Activated T-helper 1 cell treated with Interleukin-2 at 50 U/mL for 16 hours (primary cell): ENCODE data around the gene SIGLEC5.
"Not testable (repeated sequence)": the region's sequence is repeated elsewhere in the genome, so short reads cannot be mapped to it uniquely, and the experiment has no call there.

Experiments used
- DNase-seq: peaks from one replicate; pipeline ENCODE4 v3.0.0-alpha.2; 2020; ENCODE audit warnings: low read depth

The SIGLEC5 gene, protein sequence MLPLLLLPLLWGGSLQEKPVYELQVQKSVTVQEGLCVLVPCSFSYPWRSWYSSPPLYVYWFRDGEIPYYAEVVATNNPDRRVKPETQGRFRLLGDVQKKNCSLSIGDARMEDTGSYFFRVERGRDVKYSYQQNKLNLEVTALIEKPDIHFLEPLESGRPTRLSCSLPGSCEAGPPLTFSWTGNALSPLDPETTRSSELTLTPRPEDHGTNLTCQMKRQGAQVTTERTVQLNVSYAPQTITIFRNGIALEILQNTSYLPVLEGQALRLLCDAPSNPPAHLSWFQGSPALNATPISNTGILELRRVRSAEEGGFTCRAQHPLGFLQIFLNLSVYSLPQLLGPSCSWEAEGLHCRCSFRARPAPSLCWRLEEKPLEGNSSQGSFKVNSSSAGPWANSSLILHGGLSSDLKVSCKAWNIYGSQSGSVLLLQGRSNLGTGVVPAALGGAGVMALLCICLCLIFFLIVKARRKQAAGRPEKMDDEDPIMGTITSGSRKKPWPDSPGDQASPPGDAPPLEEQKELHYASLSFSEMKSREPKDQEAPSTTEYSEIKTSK

DNA sequence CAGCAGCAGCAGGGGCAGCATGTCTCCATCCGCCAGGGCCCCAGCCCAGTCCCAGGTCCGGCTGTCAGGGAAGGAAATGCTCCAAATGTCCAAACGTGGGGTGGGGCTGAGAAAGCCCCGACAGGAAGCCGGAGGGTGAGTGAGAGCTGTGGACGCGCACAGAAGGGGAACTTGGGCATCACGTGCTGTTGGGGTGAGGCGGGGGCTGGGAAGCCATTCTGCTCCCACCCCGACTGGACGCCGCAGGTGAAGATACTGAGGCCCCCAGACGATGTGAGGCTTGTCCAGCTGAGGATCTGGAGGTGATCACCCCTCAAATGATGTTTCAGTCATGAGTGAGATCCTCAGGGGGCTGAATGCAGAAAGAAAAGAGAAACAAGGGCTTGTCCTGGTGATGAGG is at the start of gene SIGLEC5:
TSS of gene SIGLEC5 (minus strand) at position 87 of the 400 bp plus-strand sequence. CDS start at position 21, 66 bp downstream.
- not testable (repeated sequence) for DNase-seq

DNA sequence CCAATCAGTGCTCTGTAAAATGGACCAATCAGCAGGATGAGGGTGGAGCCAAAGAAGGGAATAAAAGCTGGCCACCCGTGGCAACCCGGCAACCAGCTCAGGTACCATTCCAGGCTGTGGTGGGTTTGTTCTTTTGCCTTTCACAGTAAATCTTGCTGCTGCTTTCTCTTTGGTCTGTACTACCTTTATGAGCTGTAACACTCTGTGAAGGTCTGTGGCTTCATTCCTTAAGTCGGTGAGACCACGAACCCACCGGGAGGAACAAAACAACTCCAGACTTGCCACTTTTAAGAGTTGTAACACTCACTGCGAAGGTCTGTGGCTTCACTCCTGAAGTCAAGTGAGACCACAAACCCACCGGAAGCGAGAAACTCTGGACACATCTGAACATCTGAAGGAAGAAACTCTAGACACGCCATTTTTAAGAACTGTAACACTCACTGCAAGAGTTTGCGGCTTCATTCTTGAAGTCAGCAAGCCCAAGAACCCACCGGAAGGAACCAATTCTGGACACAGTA is 46.4 kb upstream of the SIGLEC5 start:
- no peak for DNase-seq

DNA sequence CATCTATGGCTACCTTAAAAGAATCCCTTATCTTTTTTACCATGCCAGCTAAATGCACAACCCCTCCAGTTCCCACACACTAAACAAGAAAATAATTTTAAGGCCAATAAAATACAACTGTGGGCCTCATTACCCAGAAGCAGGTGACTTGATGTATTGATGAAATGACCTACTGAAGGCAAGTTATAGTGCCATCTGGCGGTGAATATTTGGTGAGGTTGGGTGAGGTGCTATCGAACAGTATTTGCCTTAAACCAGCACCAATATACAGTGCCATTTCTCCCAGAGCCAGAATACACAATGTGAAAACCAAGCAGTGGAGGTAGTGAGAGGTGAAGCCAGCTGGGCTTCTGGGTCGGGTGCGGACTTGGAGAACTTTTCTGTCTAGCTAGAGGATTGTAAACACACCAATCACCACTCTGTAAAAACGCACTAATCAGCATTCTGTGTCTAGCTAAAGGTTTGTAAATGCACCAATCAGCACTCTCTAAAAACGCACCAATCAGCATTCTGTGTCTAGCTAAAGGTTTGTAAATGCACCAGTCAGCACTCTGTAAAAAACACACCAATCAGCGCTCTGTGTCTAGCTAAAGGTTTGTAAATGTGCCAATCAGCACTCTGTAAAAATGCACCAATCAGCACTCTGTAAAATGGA is 45.8 kb upstream of the SIGLEC5 start:
- DNase-seq = not testable (repeated sequence)

DNA sequence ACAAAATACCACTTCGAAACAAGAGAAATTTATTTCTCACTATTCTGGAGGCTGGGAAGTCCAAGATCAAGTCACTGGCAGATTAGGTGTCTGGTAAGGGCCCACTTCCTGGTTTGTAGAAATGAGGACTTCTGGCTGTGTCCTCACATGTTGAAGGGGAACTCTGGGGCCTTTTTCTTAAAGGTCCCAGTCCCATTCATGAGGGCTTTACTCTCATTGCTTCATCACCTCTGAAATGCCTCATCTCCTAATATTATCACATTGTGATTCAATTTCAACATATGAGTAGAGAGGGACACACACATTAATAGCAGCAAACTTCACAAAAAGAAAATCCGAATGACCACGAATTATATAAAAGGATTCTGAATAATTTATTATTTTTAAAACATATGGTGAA is 38.0 kb upstream of the SIGLEC5 start:
- no peak for DNase-seq

DNA sequence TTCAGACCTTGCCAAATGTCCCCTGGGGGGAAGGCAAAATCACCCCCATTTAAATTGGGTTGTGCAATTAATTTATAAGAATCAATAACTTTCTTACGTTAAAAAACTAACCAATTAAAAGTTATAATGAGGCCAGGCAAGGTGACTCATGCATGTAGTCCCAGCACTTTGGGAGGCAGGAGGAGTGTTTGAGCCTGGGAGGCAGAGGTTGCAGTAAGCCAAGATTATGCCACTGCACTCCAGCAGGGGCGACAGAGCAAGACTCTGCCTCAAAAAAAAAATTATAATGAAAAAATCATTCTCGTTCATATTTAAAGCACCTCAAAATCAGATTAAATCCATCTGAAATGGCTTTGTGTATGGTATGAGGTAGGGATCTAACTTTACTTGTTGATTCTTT is 34.8 kb upstream of the SIGLEC5 start:
- no peak for DNase-seq

DNA sequence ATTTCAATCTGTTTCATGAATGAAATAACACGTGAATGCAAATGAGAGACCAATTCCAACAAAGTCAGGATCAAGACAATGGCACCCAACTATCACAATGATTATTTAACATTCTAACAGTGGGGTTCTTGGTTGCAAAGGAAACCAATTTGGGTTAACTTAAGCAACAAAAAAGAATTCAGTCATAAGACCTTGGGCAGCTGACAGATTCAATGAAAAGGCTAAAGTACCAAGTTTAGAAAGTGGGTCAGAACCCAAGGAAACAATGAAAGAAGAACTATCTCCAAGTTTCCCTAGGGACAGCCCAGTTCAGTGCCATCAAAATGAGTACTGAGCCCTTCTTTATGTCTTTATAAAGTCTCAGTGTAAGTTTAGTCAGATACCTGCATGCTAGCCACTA is 33.9 kb upstream of the SIGLEC5 start:
- DNase-seq = no peak

DNA sequence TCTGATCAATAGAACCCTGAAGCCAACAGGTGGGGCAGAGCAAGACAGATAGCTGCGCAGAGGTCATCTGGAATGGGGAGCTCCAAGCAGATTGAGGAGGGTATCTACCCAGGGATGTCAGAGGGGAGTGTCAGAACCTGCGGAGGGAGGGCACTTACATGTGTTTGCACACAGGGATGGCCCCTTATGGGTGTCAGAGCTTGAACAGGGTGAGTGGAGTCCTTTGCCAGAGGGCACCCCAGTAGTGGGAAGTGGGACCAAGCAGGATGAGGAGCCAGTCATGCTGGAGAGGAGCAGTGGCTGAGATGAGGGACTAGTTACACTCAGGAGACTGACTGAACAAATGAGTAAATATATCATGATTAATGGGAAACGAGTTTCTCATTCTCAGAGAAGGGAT is 33.4 kb upstream of the SIGLEC5 start:
- no peak for DNase-seq

DNA sequence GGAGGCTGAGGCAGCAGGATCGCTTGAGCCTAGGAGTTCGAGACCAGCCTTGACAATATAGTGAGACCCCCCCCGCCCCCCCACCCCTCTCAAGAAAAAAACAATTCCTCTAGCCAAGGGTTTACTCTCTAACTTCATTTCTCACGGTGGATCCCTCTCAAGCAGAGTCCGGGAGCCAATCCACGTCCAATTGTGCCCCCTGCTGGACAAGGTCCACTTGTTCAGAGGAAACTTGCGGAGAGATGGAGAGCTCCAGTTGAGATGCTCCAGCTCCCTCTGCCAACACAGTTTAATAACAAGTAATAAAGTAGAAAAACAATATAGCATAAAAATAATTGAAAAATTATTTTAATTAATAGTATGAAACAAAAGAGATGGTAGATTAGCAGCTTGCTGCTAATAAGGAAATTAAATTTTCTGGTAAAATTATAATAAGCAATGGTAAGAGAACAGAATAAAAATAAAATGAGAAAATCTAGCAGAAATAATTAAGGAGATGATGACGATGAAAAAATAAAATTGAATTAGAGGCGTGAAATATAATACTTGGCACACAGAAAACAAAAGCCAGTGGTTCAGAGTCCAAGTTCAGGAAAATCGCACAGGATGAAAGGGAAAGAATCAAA is 30.9 kb upstream of the SIGLEC5 start:
- no peak for DNase-seq

DNA sequence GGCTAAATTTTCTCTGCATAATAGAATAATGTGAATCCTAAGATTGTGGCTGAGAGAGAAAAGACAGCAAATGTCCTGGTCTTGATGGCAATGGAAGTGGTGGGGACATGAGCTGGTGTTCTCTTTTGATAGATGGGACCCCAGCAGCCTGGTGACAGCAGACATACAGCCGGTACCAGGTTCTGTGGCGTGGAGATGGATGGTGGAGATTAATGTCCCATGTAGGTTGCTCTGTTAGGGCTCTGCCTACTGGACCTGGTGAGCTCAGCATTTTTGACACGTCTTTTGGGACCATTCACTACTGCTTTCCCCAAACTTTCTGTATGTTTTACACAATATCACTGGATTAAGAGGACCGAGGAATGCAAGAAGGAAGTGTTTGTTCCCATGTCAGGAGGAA is 24.6 kb upstream of the SIGLEC5 start:
- DNase-seq = no peak

DNA sequence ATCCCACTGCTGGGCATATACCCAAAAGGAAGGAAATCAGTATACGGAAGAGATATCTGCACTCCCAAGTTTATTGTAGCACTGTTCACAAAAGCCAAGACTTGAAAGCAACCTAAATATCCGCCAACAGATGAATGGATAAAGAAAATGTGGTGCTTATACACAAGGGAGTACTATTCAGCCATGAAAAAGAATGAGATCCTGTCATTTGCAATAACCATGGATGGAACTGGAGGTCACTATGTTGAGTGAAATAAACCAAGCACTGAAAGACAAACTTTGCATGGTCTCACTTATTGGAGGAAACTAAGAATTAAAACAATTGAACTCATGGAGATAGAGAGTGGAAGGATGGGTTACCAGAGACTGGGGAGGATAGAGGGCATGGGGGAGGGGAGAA is 23.0 kb upstream of the SIGLEC5 start:
- DNase-seq = no peak

DNA sequence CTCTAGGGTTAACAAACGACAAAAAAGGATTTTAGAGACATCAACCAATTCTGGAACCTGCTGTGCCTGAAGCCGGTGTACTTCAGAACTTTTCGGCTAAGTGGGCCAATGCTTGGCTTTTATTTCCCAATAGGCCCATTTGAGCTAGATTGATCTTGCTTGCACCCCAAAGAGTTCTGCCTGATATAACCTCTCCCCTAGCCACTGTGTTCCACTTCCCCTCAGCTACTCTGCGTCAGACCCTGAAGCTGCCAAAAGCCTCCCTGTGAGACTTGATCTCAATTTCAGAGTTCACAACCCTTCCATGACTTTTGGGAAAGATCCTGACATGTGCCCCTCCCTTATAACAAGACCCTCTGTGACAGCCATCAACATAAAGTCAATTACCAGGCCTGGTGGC is 22.1 kb upstream of the SIGLEC5 start:
- no peak for DNase-seq

DNA sequence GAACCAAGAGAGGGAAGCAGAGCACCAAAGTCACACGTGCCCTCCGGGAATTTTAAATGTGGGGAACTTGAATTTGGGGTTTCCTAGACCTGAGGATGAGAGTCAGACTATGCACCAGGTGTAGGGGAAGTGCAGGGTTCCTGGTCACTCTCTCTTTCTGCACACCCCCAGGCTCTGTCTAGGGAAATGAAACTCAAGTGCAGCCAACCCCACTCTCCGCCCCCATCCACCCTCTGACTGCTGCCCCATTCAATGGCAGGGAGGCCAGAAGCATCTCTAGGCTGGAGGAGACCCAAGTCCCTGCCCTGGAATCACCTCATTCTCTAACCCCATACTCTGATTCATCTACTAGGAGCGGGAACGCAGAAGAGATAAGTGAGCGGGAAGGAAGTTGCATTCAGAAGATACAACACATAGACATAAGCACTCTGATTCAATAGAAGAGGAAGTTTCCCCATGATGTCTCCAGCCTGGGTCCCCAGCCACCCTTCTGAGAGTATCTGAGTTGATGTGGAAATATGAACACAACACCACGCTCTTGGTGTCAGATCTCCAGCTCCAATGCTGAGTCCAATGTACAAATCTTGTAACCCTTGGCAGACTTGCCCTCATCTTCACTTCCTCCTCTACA is 21.1 kb upstream of the SIGLEC5 start:
- no peak for DNase-seq

DNA sequence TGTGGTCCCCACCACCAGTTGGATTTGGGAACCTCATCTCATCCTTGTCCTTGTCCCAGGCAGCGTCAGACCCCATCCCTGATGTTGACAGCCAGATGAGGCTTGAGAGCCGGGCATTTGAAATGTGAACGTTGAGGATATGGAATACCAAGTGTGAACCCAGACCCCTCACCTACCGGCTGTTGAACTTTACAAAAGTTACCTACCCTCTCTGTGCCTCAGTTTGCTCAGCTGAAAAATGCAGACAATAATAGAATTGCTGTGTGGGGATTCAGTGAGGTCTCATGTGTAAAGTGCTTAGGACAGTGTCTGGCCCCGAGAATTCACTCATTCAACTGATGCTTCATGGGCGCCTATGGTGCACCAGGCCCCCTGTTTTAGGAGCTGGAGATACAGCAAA is 17.1 kb upstream of the SIGLEC5 start:
- no peak for DNase-seq

DNA sequence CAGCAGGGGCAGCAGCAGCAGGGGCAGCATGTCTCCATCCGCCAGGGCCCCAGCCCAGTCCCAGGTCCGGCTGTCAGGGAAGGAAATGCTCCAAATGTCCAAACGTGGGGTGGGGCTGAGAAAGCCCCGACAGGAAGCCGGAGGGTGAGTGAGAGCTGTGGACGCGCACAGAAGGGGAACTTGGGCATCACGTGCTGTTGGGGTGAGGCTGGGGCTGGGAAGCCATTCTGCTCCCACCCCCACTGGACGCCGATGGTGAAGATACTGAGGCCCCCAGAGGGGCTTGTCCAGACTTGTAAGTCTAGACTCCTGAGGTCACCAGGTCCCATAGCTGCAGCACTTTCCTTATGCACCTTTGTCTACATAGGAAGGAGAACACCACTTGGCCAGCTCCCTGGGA is 16.5 kb upstream of the SIGLEC5 start, which contains the start of gene SIGLEC14:
TSS of gene SIGLEC14 (minus strand) at position 96 of the 400 bp plus-strand sequence. CDS start at position 30, 66 bp downstream.
- DNase-seq = not testable (repeated sequence)

DNA sequence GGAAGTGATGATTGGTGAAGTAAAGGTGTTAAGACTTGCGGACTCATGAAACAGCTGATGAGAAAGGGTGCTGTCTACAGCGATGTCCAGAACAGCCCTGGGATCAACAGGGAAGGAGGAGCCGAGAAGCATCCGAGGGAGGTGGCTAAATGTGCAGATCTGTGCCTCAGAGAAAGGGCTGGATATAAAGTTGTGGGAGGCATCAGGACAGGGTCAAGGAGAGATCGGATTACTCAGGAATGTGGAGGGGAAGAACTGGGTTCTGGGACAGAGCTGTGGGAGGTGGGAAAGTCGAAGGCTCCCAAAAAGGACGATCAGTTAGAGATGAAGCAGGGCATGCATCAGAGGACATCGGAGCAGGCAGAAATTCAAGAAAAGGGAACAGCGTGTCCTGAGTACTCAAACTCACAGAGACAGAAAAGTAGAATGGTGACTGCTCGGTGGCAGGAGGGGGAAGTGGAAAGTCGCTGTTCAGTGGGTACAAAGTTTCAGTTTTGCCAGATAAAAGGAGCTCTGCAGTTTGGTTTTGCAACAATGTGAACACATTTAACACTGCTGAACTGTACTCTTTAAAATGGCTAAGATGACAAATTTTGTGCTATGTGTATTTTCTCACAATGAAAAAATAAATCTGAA is 14.6 kb upstream of the SIGLEC5 start:
- no peak for DNase-seq

DNA sequence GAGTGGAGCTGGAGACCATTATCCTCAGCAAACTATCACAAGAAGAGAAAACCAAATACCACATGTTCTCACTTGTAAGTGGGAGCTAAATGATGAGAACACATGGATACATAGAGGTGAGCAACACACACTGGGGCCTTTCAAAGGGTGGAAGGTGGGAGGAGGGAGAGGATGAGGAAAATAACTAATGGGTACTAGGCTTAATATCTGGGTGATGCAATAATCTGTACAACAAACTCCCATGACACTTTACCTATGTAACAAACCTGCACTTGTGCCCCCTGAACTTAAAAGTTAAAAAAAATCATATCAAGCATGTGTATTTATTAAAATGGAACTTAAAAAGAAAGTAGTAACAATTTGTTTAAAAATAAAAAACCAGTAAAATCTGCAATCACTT is 11.4 kb upstream of the SIGLEC5 start:
- no peak for DNase-seq

DNA sequence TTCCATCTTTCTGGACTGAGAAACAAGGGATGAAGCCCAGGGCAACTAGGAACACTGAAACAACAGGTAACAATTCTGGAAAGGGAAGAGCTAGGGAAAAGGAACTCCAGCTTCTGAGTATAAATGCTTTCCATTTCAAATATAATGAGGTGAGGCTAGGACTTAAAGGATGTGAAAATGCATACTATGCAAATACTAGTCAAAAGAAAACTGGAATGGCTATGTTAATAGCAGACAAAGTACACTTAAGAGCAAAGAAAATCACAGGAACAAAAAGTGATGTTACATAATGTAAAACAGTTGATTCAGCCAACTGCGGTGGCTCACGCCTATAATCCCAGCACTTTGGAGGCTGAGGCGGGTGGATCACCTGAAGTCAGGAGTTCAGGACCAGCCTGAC is 10.2 kb upstream of the SIGLEC5 start:
- DNase-seq = no peak

DNA sequence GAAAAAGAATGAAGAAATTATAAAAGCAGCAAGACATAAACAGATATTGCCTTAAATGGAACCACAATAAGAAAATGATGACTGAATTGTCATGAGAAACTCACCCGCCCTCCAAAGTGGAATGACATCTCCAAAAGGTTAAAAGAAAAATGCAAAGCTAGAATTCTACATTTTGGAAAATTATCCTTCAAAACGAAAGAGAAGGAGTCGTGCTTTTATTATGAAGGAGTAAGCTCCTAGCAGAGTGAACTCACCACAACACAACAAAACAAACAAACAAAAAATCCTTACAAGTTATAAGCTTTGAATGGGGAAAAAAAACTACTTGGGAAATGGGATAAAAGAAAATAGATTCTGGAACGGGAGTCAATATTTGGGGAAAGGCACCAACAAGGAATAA is 9.7 kb upstream of the SIGLEC5 start:
- no peak for DNase-seq

DNA sequence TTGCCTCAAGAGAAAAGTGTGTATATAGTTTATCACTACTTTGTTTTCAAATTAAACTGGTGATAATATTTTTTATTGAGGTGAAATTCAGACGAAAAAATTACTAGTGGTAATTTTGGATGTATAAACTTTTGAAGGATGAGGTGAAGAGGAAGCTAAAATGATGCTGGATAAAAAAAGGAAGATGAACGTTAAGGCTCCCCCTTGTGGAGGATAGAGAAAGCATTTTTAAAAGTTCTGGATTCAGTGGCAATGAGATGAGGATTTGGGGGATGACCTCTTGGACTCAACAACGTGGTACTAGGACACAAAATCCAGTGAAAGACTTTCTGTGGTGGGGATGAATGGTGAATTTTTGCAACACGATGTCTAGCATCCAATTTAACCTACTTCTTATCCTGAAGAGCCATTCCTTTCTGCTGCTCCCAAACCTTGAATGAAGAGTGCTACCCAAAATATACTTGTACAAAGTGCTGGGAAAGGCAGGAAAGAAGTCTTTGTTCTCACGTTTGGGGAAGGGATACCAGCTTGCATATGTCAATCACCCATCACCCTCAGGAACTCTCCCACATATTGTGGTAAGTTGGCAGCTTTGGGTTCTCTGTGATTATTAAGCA is 7.3 kb upstream of the SIGLEC5 start:
- DNase-seq = no peak

DNA sequence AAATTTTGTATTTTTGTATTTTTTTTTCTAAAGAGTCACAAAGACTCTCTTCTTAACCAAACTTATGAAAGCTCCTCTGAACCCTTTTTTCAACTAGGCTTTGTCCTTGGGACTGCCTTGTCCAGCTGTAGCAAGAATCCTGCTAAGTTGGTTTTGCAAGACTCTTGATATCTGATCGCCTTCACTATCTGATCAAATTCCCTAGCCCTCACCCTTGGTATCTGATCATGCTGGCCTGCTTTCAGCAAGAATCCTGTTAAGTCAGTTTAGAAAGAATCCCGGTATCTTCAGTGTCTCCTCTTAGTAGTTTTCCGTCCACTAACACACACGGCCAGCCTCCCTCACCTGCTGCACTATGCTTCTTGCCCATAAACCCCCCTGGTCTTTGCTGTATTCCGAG is 1.9 kb upstream of the SIGLEC5 start:
- no peak for DNase-seq
